Peyer's patch (tissue), 4 donors: Measurements from ENCODE around the gene NAALAD2.

Source experiments
- CTCF ChIP-seq, 6 experiments: fragments of 450-650 bp in 4 of 6; fragments of 200-600 bp in 2 of 6; sonication (generic) in 1 of 6; IDR thresholded peaks; one replicate each; pipeline ENCODE4 v1.5.1; 2017 to 2019; ENCODE audit warnings: antibody characterized with exemption in 6 of 6, mild to moderate bottlenecking in 3 of 6, moderate library complexity in 1 of 6
- POLR2A ChIP-seq, 2 donors: fragments of 450-650 bp; IDR thresholded peaks; one replicate each; pipeline ENCODE4 v1.5.1; 2017; ENCODE audit warnings: antibody characterized with exemption in 2 of 2, mild to moderate bottlenecking in 2 of 2, moderate library complexity in 2 of 2

- TF ChIP-seq CTCF (IDR thresholded peaks at IDR 0.05): no peak
- TF ChIP-seq POLR2A (IDR thresholded peaks at IDR 0.05): no peak
Observed at GRCh38 chr11:90134478-90135003, at the start of gene NAALAD2.
